K562 (cell line): ENCODE measurements around the gene TBXAS1. TPM values are rescaled to one million over a fixed set of nuclear protein-coding genes. Genes with fewer than 3 reads are reported as not detected.

Source experiments
- ATAC-seq: fragments of 200-7000 bp; cut with Tn5 transposase; 3 replicates; pipeline ENCODE4 v1.9.1; 2020; ENCODE audit warnings: moderate library complexity
- BruUV-seq: library from RNA; stranded (reverse); fragments of 400-500 nt; replicated peaks from 2 replicates; lab custom pipeline; 2021; lab: Mats Ljungman, UMichigan
- CTCF ChIA-PET: fragments of 300-600 bp; formaldehyde crosslinking; extraction: SDS; loops from one replicate; lab custom pipeline; 2021; ENCODE audit warnings: low intra/inter-chr PET ratio; lab: Yijun Ruan, JAX
- POLR2A ChIA-PET: fragments of 300-600, 350-650 bp; sonication (Branson Sonifier 250); formaldehyde crosslinking; extraction: SDS; loops from one replicate; lab custom pipeline; 2021; ENCODE audit warnings: antibody characterized with exemption, inconsistent platforms; lab: Yijun Ruan, JAX
- DNase-seq, 4 experiments: peaks; one replicate each; pipeline versions ENCODE4 v3.0.0 to v3.0.0-alpha.2; 2011 to 2018; ENCODE audit warnings: low spot score in 3 of 4, mixed read lengths in 3 of 4; ENCODE audit errors: extremely low read depth in 1 of 4
- FAIRE-seq: peaks from 2 replicates; lab custom pipeline; 2011; peaks lifted over from hg19 to GRCh38; lab: Jason Lieb, UNC
- H2AFZ ChIP-seq: 2 replicates; pipeline ENCODE4 v1.6.0; 2011; ENCODE audit warnings: low read depth, low read length, control low read depth, inconsistent platforms
- H3K27ac ChIP-seq: fragments of 200-600 bp; 3 replicates; pipeline ENCODE4 v1.8.0; 2011; ENCODE audit warnings: low read depth, mild to moderate bottlenecking, control low read depth, inconsistent platforms, low read length, moderate library complexity, mixed read lengths; ENCODE audit errors: extremely low read depth
- H3K27me3 ChIP-seq, 2 experiments: fragments of 300-600 bp in 1 of 2; 2 replicates in 1 of 2; 3 replicates in 1 of 2; pipeline versions ENCODE4 v1.6.0 to v1.8.0; 2011; ENCODE audit warnings: inconsistent platforms in 2 of 2, low read length in 2 of 2, mild to moderate bottlenecking in 1 of 2, mixed read lengths in 1 of 2, moderate library complexity in 1 of 2; ENCODE audit not compliant: control insufficient read depth in 2 of 2, insufficient read depth in 2 of 2
- H3K36me3 ChIP-seq: fragments of 300-600 bp; 3 replicates; pipeline ENCODE4 v1.8.0; 2011; ENCODE audit warnings: mild to moderate bottlenecking, low read length, inconsistent platforms; ENCODE audit not compliant: control insufficient read depth, insufficient read depth
- H3K4me1 ChIP-seq, 2 experiments: fragments of 200-600 bp in 1 of 2; replicated peaks in 1 of 2; 2 replicates in 1 of 2; 3 replicates in 1 of 2; pipeline versions ENCODE4 v1.5.1 to v1.8.0; 2011; ENCODE audit warnings: inconsistent platforms in 2 of 2, low read length in 2 of 2, mild to moderate bottlenecking in 1 of 2, mixed read lengths in 1 of 2, moderate library complexity in 1 of 2; ENCODE audit not compliant: control insufficient read depth in 2 of 2, insufficient read depth in 2 of 2
- H3K4me2 ChIP-seq: 2 replicates; pipeline ENCODE4 v1.6.1; 2011; ENCODE audit warnings: low read length, control low read depth, inconsistent platforms, mixed read lengths; ENCODE audit not compliant: insufficient read depth
- H3K4me3 ChIP-seq: fragments of 200-600 bp; sonication (generic), shearing (Covaris generic); 2 replicates; pipeline ENCODE4 v1.5.1; 2016; ENCODE audit warnings: control low read depth, inconsistent platforms
- H3K79me2 ChIP-seq: fragments of 200-600 bp; 3 replicates; pipeline ENCODE4 v1.8.0; 2011; ENCODE audit warnings: low read length, inconsistent platforms; ENCODE audit not compliant: control insufficient read depth, insufficient read depth
- H3K9ac ChIP-seq, 2 experiments: 2 replicates each; pipeline versions ENCODE4 v1.6.0 to v1.6.1; 2011; ENCODE audit warnings: low read depth in 2 of 2, low read length in 2 of 2, control low read depth in 1 of 2, inconsistent platforms in 1 of 2, mild to moderate bottlenecking in 1 of 2, mixed read lengths in 1 of 2; ENCODE audit not compliant: insufficient read depth in 1 of 2
- H3K9me1 ChIP-seq: one replicate; pipeline ENCODE4 v1.6.0; 2011; ENCODE audit warnings: inconsistent platforms, mild to moderate bottlenecking, low read length, moderate library complexity; ENCODE audit not compliant: control insufficient read depth, insufficient read depth
- H3K9me3 ChIP-seq: replicated peaks from 2 replicates; pipeline ENCODE4 v1.5.1; 2011; ENCODE audit warnings: low read depth, low read length, inconsistent platforms; ENCODE audit not compliant: control insufficient read depth, insufficient read depth
- H4K20me1 ChIP-seq: replicated peaks from 2 replicates; pipeline ENCODE4 v1.6.1; 2011; ENCODE audit warnings: low read length, inconsistent platforms, mixed read lengths; ENCODE audit not compliant: control insufficient read depth, insufficient read depth
- DIDO1 ChIP-seq: fragments of 450-650 bp; IDR thresholded peaks from 2 replicates; pipeline ENCODE4 v1.6.1; 2016; ENCODE audit warnings: low read depth, missing biosample characterization, missing genetic modification characterization
- GABPB2 ChIP-seq: fragments of 250-450 bp; sonication (Bioruptor Pico); conservative IDR thresholded peaks from 2 replicates; pipeline ENCODE4 v1.5.1; 2021; ENCODE audit warnings: mild to moderate bottlenecking
- IRF2 ChIP-seq: sonication (generic); formaldehyde crosslinking; IDR thresholded peaks from 2 replicates; pipeline ENCODE4 v1.8.1; 2022; ENCODE audit warnings: mild to moderate bottlenecking, missing genetic modification reagents
- SPI1 ChIP-seq: IDR thresholded peaks from 2 replicates; pipeline ENCODE4 v1.6.1; 2011; ENCODE audit warnings: low read depth, low read length, control low read depth, borderline replicate concordance
- ZNF740 ChIP-seq, 3 experiments: fragments of 200-800 bp in 1 of 3; sonication (Bioruptor generic) in 1 of 3; sonication (generic) in 1 of 3; formaldehyde crosslinking in 1 of 3; IDR thresholded peaks; 2 replicates each; pipeline versions ENCODE4 v1.6.1 to v1.8.0; 2016 to 2022; ENCODE audit warnings: mild to moderate bottlenecking in 2 of 3, missing compliant biosample characterization in 2 of 3, missing genetic modification characterization in 2 of 3, missing genetic modification reagents in 1 of 3
- WGBS: fragments of 100-300 bp; shearing (Covaris generic); methylation state at CpG from one replicate; pipeline ENCODE4 v1.1.6; 2016; ENCODE audit warnings: low coverage, mixed read lengths; ENCODE audit not compliant: insufficient coverage; ENCODE audit errors: missing lambda C conversion rate; 5-methylcytosine and 5-hydroxymethylcytosine counted together
- in situ Hi-C: fragments of 300-500 bp; cut with MboI; formaldehyde crosslinking; loops from 4 replicates; pipeline ENCODE4 v1.15.0; 2018; ENCODE audit warnings: inconsistent platforms, mixed read lengths
- intact Hi-C: fragments of 100-400 bp; cut with micrococcal nuclease; formaldehyde crosslinking; loops from 2 replicates; pipeline ENCODE4 v1.14.2; 2022
- polyA plus RNA-seq, 8 experiments: library from polyadenylated mRNA; depleted of rRNA in 4 of 8; stranded (reverse) in 5 of 8; unstranded in 3 of 8; fragments of >200 nt; fragmentation: Nextera tagmentation in 2 of 8; fragmentation: Illumina TruSeq in 1 of 8; extraction: Ambion mirVana in 2 of 8; extraction: Trizol in 1 of 8; gene quantifications; 2 replicates each; pipeline versions ENCODE4 v1.2.1 to v1.2.3, GENCODE V29; 2011 to 2014; ENCODE audit warnings: inconsistent platforms in 1 of 8, missing spikeins in 1 of 8
- total RNA-seq, 7 experiments: library from RNA; depleted of rRNA in 6 of 7; stranded (reverse); fragments of >200 nt in 6 of 7; fragmentation: Illumina TruSeq in 2 of 7; extraction: Trizol in 2 of 7; gene quantifications; 2 replicates each; pipeline versions ENCODE4 v1.2.1 to v1.2.3, GENCODE V29; 2011 to 2021; ENCODE audit warnings: low replicate concordance in 1 of 7

The TBXAS1 gene
- total and polyA plus RNA-seq, 9 of the 15 experiments (the other 6 are each of a cell fraction or from before 2014, with no cell fraction given), result 1.1 to 8.3 (median 1.9) TPM

DNA sequence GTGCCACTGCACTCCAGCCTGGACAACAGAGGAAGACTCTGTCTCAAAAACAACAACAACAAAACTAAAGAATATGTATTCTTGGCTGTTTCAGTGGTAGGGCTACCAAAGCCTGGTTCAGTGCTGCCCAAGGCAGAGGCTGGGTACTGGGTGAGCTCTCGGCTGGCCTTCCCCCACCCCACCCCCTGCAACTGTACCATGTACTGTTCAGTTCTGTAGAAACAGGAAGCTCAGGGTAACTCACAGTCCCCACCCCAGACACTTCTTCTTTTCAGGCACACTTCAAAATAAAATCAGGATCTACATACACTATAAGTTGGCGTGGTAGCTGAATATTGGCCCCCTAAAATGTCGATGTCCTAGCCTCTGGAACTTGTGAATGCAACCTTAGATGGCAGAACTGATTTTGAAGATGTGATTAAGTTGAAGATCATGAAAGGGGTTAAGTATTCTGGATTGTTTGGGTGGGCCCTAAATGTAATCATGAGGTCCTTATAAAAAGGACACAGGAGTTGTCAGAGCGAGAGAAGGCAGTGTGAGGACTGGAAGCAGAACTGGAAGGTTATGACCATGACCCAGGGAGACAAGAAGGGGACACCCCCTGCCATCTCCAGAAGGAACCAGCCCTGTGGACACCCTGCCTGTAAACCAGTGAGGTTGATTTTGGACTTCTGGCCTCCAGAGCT, 31.2 kb downstream of the TBXAS1 start:
- WGBS, result 31% methylated on average over 4 of the region's 4 CpGs
- H3K4me3 ChIP-seq, result no peak overlapping the region
- ChIA-PET CTCF (no interaction called here), POLR2A (interaction anchor here (0.6 to 0.9 kb wide), 3 partner anchors 8 to 403 kb away, joined by 3 read pairs; no protein-coding TSS in a partner anchor)
- in situ Hi-C loops, result no loop called here
- H4K20me1 ChIP-seq, result no peaks in the 10 kb centered on the region
- FAIRE-seq, result no peak
- ATAC-seq, result no peak; the same call in 2 of the 3 replicates
- BruUV-seq, result no TSS peak
- peaks cover 4 to 10% of the 10 kb centered on the region in 2 experiments; a peak in 4 of 5 replicates for H3K4me1 ChIP-seq
- DNase-seq, result no peak
- no peaks in the 10 kb centered on the region; the same call in 1 of the 2 replicates for H3K9me3 ChIP-seq
- intact Hi-C loops, result no loop called here
- H3K9ac ChIP-seq, result no peak overlapping the region
- peak overlapping the region; percentile 3; the same call in 1 of the 2 replicates for H2AFZ ChIP-seq
- no peaks in the 10 kb centered on the region for H3K27me3 ChIP-seq
- H3K79me2 ChIP-seq, result no peaks in the 10 kb centered on the region
- H3K4me2 ChIP-seq, result no peak overlapping the region
- TF ChIP-seq SPI1, result peak; percentile 61; the same call in 1 of the 2 replicates
- TF ChIP-seq GABPB2 (CRISPR knock-in tag), result no peak
- peak; percentile 17; the same call in 1 of the 2 replicates for TF ChIP-seq ZNF740 (CRISPR knock-in tag; IDR thresholded peaks at IDR 0.05)
- TF ChIP-seq ZNF740 (tag; IDR thresholded peaks at IDR 0.05), result no peak
- no peak for TF ChIP-seq DIDO1
- no peak for TF ChIP-seq IRF2 (CRISPR knock-in tag)
- TF ChIP-seq, all 486 proteins: peak for 2
- no peaks in the 10 kb centered on the region for H3K9me1 ChIP-seq
- H3K36me3 ChIP-seq, result no peaks in the 10 kb centered on the region
- H3K27ac ChIP-seq, result no peak overlapping the region
